ENCODE results near the gene CRYZL1. TPM values are rescaled to one million over a fixed set of nuclear protein-coding genes. Genes with fewer than 3 reads are reported as not detected.

Gene CRYZL1
- 26.2 and 34.4 TPM in 2 replicates for total RNA-seq

DNA sequence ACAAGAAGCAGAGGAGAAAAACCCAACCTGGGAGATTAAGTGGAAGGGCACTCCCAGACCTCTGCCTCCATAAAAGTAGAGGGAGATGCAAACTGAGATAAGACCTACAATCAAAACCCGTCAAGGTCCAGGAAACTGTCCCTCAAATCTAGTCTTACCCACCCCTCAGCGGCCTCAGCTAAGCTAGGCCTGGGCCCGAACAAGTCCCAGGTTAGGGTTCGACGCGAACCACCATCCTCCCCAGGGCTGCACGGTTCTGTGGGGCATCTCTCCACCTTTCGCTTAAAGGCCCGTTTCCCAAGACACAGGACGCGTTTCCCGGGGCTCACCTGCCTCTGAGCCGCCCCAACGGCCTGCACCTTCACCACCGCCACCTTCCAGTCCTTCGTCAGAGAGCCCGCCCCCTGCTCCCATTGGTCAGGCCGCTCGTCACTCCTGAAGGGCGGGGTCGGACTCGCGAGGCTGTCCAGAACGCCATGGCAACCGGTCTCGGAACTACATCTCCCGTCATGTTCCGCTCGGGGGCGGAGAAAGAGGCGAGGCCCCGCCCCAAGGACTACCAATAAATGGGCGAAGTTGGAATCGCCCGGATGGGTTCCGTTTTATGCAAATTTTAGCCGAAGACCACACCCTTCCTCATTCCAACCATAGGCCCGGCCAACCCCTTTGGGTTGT is at the start of gene CRYZL1:
TSS of gene CRYZL1 (minus strand) at position 390 of the 675 bp plus-strand sequence. CDS start 10,190 bp downstream, outside the sequence.

GRCh38 chr21:33642027-33642895 is 720 bp upstream of the CRYZL1 start, which contains the start of gene ITSN1:
ITSN1 (plus strand) TSS chr21:33642501; CDS start chr21:33718829, 76,328 bp downstream.

DNA sequence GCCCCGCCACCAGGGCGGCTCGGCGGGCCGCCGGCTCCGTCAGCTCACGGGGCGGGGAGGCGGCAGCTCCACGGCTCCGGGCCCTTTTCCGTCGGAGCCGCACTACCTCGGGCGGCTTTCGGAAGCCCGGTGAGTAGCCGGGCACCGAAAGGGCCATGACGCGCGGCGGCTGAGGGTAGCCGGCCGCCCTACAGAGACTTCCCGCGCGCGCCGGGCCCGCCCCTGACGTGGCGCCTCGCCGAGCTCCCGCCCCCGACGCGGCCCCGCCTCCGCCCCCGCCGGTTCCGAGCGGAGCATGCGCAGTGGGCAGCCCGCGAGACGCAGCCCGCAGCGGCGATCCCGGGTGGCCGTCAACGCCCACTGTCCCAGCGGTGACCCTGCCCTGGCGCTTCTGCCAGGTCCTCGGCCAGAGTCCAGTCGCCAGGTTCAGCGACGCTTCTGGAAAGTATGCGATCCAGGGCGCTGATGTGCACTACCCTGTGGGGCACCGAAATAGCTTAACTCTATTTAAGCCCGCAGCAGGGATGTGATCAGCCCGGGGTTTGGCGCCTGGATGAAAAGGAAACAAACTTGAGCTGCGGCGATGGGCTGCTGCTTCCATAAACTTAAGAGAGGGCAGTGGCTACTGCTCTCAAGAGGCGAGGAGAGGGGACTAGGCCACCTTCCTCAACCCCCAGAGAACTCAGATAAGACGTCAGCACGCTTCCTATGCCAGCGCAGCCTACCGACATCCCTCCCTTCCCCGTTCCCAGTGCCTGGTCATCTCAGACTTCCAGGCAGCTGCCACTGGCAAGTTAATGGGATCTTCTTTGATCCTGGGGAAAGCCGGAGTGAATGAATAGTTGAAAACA is 52.8 kb downstream of the CRYZL1 start, which contains the start of gene DONSON:
TSS of gene DONSON (minus strand) at position 200 of the 851 bp plus-strand sequence. CDS start at position 157, 43 bp downstream.

DNA sequence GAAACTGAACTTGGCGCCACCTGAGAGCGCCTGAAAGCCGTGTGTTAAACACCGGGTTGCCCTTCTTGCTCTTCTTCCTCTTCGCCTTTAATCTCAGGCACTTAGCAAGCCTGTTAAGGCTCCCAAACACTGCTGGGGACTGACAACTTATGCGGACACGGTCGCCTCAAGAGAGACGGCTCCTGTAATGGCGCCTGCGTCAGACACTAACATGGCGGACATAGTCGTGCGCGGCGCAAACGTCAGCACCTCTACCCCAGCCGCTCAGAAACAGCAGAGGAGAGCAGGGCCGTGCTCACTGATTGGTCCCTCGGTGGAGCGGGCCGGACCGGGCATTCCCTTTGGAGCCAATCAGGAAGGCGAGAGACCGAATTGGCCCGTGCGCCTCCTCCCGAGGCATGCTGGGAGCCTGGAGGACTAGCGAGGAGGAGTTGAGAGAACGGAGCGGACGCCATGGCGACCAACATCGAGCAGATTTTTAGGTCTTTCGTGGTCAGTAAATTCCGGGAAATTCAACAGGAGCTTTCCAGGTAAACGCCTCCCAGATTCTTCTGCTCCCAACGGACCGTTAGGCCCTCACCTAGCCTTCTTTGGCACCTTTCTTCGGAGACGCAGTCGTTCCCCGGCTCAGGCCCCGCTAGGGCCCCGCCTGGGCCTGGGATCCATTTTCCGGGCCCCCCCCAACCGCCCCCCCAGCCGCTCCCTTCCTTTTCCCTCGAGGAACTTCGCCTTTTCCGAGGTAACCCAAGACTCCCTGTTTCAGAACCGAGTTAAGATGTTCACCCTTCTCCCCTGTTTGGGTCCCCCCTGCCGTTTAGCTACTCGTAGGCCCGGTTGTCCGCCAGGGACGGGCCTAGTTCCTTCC is 98.7 kb downstream of the CRYZL1 start, which contains the start of gene SON:
TSS of gene SON (plus strand) at position 399 of the 865 bp plus-strand sequence. CDS start at position 454, 55 bp downstream.

DNA sequence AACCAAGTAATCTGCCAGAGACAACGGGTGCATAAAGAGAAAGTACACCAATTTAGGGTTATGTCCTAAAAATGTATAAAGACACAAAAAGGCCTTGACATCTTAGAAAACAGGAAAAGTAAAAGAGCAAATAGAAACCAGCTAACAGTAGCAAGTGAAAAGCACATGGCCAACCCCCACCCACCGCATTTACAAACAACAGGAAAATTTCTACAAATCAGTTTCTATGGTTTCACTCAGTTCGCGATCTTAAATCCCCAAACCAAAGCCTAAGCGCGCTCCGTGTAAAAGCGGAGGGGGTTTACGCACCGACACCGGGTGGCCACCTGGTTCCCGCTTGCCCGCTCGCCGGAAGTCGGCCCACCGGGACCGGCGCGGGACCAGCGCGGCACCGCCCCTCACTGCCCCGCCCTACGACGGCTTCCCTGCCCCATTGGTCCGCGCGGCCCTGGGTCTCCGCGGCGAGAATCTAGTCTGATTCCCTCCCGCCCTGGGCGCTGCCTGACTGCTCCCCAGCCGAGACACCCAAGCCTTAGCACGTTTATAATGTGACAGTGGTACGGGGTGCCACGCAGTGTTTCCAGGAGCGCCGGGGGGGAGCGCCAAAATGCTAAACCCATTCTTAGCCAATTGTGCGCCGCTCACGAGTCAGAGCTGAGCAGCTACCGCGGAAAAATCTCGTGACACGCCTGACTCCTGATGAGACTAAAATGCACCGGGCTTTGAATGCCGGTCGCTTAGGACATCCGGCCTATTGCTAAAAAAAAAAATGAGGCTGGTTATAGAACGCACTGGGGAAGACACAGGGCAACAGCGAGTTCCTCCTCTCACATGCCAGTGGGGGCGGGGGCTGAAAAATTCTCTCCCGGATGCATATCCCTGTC is 99.5 kb downstream of the CRYZL1 start, which contains the start of gene GART:
TSS of gene GART (minus strand) at position 362 of the 884 bp plus-strand sequence. CDS start 2,802 bp downstream, outside the sequence.

Other genes with a start within 250 kb of the CRYZL1 start
- 58.0 and 70.3 TPM in 2 replicates for gene IFNGR2, start 238.3 kb downstream of the CRYZL1 start, total RNA-seq
- 24.9 and 32.9 TPM in 2 replicates for gene TMEM50B, start 161.8 kb downstream of the CRYZL1 start, total RNA-seq
- gene DNAJC28, start 150.0 kb downstream of the CRYZL1 start, total RNA-seq: 0.96 and 1.6 TPM in 2 replicates
- 49.5 and 55.9 TPM in 2 replicates for gene GART, start 99.6 kb downstream of the CRYZL1 start, total RNA-seq
- gene SON, start 98.7 kb downstream of the CRYZL1 start, total RNA-seq: 180 and 192 TPM in 2 replicates
- gene DONSON, start 53.1 kb downstream of the CRYZL1 start, total RNA-seq: 8.8 and 10.1 TPM in 2 replicates
- 51.0 and 60.1 TPM in 2 replicates for gene ITSN1, start 760 bp upstream of the CRYZL1 start, total RNA-seq